Measurements from ENCODE around the gene TBC1D9B.

The TBC1D9B gene

DNA sequence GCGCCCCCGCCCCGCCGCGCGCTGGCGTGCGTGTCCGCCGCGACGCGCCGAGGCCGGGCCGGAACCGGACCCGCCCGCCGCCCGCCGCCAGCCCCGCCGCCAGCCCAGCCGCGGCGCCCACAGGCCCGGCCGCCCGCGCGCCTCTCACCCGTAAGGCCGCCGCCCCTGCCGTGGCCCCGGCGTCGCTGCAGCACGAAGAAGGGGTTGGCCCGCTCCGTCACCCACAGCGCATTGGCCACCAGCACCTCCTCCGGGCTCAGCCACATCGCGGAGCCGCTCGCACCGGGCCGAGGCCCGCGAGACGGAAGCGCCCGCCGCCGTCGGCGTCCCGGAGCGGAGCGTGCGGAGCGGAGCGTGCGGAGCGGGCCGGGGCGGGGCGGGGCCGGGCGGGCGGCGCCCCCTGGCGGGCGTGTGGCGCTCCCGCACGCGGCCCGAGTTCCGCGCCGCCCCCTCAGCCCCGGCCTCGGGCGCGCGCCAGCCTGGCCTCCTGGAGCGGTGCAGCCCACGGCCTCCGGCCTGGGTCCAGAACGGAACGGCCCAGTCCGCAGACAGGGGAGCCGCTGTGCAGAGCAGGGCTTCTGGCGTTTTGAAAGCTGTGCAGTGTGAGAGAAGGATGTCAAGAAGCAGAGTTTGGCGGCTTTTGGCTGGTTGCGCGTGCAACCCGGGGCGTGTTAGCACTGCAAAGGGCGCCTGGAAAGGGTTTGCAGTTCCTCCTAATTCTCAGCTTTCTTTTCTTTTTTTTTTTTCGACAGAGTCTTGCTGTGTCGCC, at the start of gene TBC1D9B:
Gene TBC1D9B (minus strand): TSS at position 342 of the 769 bp plus-strand sequence. CDS start 76 bp downstream, at position 266.
- H3K27ac ChIP-seq (ENCODE audit: low read depth, low read length) = peak within 1 kb of the TSS; percentile 46
- peak within 1 kb of the TSS; percentile 71 to 85 (median 78) for H3K4me3 ChIP-seq (ENCODE audit: low read depth in 1 of 5, low read length in 5 of 5)
- no peaks in the 10 kb centered on the region for H3K27me3 ChIP-seq (ENCODE audit: control insufficient read depth in 5 of 5, insufficient read depth in 4 of 5, low read length in 5 of 5)
- peaks cover 0 to 29% (median 22%) of the 10 kb centered on the region in 5 donors for H3K4me1 ChIP-seq (ENCODE audit: control insufficient read depth in 5 of 5, insufficient read depth in 5 of 5, low read length in 5 of 5)
- H3K36me3 ChIP-seq (ENCODE audit: control insufficient read depth in 5 of 5, insufficient read depth in 5 of 5, low read length in 5 of 5) = peaks cover 0 to 22% (median 16%) of the 10 kb centered on the region in 5 donors
- no peaks in the 10 kb centered on the region for H3K9me3 ChIP-seq (ENCODE audit: control insufficient read depth in 5 of 5, low read length in 5 of 5)
- H3K9ac ChIP-seq (ENCODE audit: low read length in 5 of 5) = peak within 1 kb of the TSS in 4 of 5 donors; percentile 74 to 89 (median 81)

DNA sequence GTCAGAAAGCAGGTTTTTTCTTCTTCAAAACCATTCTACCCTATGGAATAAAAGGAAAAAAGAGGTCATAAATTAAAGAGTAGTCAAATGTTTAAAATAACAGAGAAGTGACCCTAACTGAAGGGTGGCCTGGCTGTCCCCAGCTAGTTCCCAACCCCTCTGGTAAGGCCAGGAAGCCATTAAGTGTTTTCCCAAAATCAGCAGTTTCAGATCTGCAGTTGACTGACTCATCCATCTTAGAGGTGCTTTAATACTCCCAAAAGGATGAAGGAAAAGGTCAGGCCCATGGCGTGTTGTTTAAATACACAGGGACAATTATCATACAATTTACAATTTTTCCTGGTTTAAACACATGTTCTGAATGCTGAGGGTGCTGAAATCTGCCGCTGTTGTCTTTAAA, 47.9 kb upstream of the TBC1D9B start:
- Histone ChIP-seq H3K9ac (ENCODE audit: low read length in 5 of 5) (no peak overlapping the region), H3K36me3 (ENCODE audit: control insufficient read depth in 5 of 5, insufficient read depth in 5 of 5, low read length in 5 of 5) (peaks cover 0 to 33% (median 20%) of the 10 kb centered on the region in 5 donors), H3K27me3 (ENCODE audit: control insufficient read depth in 5 of 5, insufficient read depth in 4 of 5, low read length in 5 of 5) (no peaks in the 10 kb centered on the region), H3K4me3 (ENCODE audit: low read depth in 1 of 5, low read length in 5 of 5) (no peak overlapping the region), H3K4me1 (ENCODE audit: control insufficient read depth in 5 of 5, insufficient read depth in 5 of 5, low read length in 5 of 5) (peaks cover 0 to 15% (median 8%) of the 10 kb centered on the region in 5 donors), H3K27ac (ENCODE audit: low read depth, low read length) (no peak overlapping the region), H3K9me3 (ENCODE audit: control insufficient read depth in 5 of 5, low read length in 5 of 5) (no peaks in the 10 kb centered on the region)

DNA sequence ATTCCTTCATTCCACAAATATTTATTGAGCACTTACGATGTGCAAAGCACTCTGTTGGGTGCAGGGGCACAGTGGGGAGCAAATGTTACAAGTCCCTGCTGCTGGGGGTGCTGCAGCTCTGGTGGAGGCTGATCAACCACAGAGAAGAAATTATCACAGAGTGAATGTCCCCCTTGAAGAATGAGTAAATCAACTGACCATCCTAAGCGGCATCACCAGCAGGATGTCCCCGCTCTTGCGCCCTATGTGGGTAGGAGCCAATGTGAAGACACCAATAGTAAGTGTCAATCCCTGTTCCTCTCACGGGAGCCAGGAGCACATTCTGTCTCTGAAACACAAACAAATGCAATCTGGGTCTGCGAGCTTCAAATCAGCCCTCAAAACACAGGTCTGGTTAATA, 47.4 kb upstream of the TBC1D9B start:
- Histone ChIP-seq H3K27ac (ENCODE audit: low read depth, low read length) (no peak overlapping the region), H3K4me1 (ENCODE audit: control insufficient read depth in 5 of 5, insufficient read depth in 5 of 5, low read length in 5 of 5) (peaks cover 0 to 12% (median 4%) of the 10 kb centered on the region in 5 donors), H3K27me3 (ENCODE audit: control insufficient read depth in 5 of 5, insufficient read depth in 4 of 5, low read length in 5 of 5) (no peaks in the 10 kb centered on the region), H3K9ac (ENCODE audit: low read length in 5 of 5) (no peak overlapping the region), H3K9me3 (ENCODE audit: control insufficient read depth in 5 of 5, low read length in 5 of 5) (no peaks in the 10 kb centered on the region), H3K4me3 (ENCODE audit: low read depth in 1 of 5, low read length in 5 of 5) (no peak overlapping the region), H3K36me3 (ENCODE audit: control insufficient read depth in 5 of 5, insufficient read depth in 5 of 5, low read length in 5 of 5) (peaks cover 0 to 33% (median 20%) of the 10 kb centered on the region in 5 donors)

DNA sequence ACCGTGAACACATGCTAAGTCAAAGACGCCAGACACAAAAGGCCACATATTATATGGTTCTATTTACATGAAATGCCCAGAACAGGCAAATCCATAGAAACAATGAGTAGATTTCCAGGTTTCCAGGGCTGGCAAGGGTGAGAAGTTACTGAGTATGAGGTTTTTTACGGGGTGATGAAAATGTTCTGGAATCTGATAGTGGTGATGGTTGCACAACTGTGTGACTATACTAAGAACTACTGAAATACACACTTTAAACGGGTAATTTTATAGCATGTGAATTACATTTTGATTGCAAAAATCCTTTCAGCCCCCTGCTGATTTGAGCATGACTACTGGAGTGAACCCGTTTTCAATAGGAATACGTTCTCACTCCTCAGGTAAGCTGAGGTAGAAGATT, 46.7 kb upstream of the TBC1D9B start:
- no peak overlapping the region for H3K27ac ChIP-seq (ENCODE audit: low read depth, low read length)
- no peak overlapping the region for H3K4me3 ChIP-seq (ENCODE audit: low read depth in 1 of 5, low read length in 5 of 5)
- H3K9me3 ChIP-seq (ENCODE audit: control insufficient read depth in 5 of 5, low read length in 5 of 5) = no peaks in the 10 kb centered on the region
- no peak overlapping the region for H3K9ac ChIP-seq (ENCODE audit: low read length in 5 of 5)
- peaks cover 0 to 33% (median 20%) of the 10 kb centered on the region in 5 donors for H3K36me3 ChIP-seq (ENCODE audit: control insufficient read depth in 5 of 5, insufficient read depth in 5 of 5, low read length in 5 of 5)
- H3K27me3 ChIP-seq (ENCODE audit: control insufficient read depth in 5 of 5, insufficient read depth in 4 of 5, low read length in 5 of 5) = no peaks in the 10 kb centered on the region
- H3K4me1 ChIP-seq (ENCODE audit: control insufficient read depth in 5 of 5, insufficient read depth in 5 of 5, low read length in 5 of 5) = peaks cover 0 to 8% (median 0%) of the 10 kb centered on the region in 5 donors

DNA sequence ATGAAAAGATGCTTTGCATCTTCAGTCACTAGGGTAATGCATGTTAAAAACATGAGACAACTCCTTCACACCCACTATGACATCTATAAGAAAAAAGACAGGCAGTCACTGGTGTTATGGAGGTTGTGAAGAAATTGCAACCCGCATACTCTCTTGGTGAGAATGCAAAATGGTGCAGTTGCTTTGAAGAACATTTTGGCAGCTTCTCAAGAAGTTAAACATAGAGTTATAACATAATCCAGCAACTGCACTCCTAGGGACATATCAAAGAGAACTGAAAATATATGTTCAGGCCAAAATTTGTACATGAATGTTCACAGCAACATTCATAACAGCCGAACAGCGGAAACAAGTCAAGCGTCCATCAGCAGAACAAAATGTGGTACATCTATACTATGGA, 46.3 kb upstream of the TBC1D9B start:
- H3K36me3 ChIP-seq (ENCODE audit: control insufficient read depth in 5 of 5, insufficient read depth in 5 of 5, low read length in 5 of 5) = peaks cover 0 to 33% (median 20%) of the 10 kb centered on the region in 5 donors

DNA sequence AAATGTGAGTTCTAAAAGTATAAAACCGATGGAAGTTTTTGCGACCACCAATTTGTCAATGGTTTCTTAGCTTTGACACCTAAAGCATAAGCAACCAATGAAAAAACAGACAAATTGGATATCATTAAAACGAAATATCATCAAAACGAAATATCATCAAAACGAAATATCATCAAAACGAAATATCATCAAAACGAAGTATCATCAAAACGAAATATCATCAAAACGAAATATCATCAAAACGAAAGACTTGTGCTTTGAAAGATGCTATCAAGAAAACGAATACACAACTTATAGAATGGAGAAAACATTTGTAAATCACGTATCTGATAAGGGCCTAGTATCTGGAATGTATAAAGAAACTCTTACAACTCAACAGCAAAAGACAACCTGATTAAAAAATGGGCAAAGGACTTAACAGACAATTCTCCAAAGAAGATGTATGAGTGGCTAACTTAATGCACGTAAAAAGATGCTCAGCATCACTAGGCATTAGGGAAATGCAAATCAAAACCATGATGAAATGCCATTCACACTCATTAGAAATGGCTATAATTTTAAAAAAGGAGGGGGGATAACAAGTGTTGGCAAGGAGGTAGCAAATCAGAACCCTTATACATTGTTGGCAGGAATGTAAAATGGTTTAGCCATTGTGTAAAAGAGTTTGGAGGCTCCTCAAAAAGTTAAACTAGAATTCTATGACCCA, 29.4 kb upstream of the TBC1D9B start:
- no peaks in the 10 kb centered on the region for H3K9me3 ChIP-seq (ENCODE audit: control insufficient read depth in 5 of 5, low read length in 5 of 5)
- H3K4me3 ChIP-seq (ENCODE audit: low read depth in 1 of 5, low read length in 5 of 5) = no peak overlapping the region
- no peaks in the 10 kb centered on the region for H3K27me3 ChIP-seq (ENCODE audit: control insufficient read depth in 5 of 5, insufficient read depth in 4 of 5, low read length in 5 of 5)
- H3K27ac ChIP-seq (ENCODE audit: low read depth, low read length) = no peak overlapping the region
- H3K4me1 ChIP-seq (ENCODE audit: control insufficient read depth in 5 of 5, insufficient read depth in 5 of 5, low read length in 5 of 5) = no peaks in the 10 kb centered on the region
- H3K9ac ChIP-seq (ENCODE audit: low read length in 5 of 5) = no peak overlapping the region
- no peaks in the 10 kb centered on the region for H3K36me3 ChIP-seq (ENCODE audit: control insufficient read depth in 5 of 5, insufficient read depth in 5 of 5, low read length in 5 of 5)

More for the DNA sequence above, 46.3 kb upstream of the TBC1D9B start:
- Histone ChIP-seq H3K4me3 (ENCODE audit: low read depth in 1 of 5, low read length in 5 of 5) (no peak overlapping the region), H3K9me3 (ENCODE audit: control insufficient read depth in 5 of 5, low read length in 5 of 5) (no peaks in the 10 kb centered on the region), H3K27ac (ENCODE audit: low read depth, low read length) (no peak overlapping the region), H3K4me1 (ENCODE audit: control insufficient read depth in 5 of 5, insufficient read depth in 5 of 5, low read length in 5 of 5) (peaks cover 0 to 8% (median 0%) of the 10 kb centered on the region in 5 donors), H3K9ac (ENCODE audit: low read length in 5 of 5) (no peak overlapping the region), H3K27me3 (ENCODE audit: control insufficient read depth in 5 of 5, insufficient read depth in 4 of 5, low read length in 5 of 5) (no peaks in the 10 kb centered on the region)

DNA sequence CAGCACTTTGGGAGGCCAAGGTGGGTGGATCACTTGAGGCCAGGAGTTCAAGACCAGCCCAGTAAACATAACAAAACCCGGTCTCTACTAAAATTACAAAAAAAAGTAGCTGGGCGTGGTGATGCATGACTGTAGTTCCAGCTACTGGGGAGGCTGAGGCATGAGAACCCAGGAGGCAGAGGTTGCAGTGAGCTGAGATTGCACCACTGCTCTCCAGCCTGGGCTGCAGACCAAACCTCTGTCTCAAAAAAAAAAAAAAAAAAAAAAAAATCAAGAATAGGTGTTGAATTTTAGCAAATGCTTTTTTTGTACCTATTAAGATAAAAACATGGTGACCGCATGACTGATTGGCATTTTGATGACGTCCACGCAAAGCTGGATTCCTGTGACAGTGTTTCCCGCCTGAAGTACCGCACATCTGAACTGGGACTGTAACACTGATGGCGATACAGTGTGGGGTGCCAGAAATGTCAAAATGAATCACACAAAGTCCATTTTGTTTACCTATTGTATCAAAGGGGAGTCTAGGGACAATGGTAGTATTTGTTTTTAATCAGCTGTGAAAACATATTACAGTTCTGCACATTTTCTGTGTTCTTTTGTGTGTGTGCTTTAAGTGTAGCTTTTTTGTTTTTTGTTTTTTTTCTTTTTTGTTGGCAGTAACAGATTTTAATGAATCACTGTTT, 23.2 kb upstream of the TBC1D9B start:
- H3K36me3 ChIP-seq (ENCODE audit: control insufficient read depth in 5 of 5, insufficient read depth in 5 of 5, low read length in 5 of 5) = no peaks in the 10 kb centered on the region
- no peak overlapping the region for H3K27ac ChIP-seq (ENCODE audit: low read depth, low read length)
- H3K9ac ChIP-seq (ENCODE audit: low read length in 5 of 5) = no peak overlapping the region
- no peak overlapping the region for H3K4me3 ChIP-seq (ENCODE audit: low read depth in 1 of 5, low read length in 5 of 5)
- H3K27me3 ChIP-seq (ENCODE audit: control insufficient read depth in 5 of 5, insufficient read depth in 4 of 5, low read length in 5 of 5) = no peaks in the 10 kb centered on the region
- H3K4me1 ChIP-seq (ENCODE audit: control insufficient read depth in 5 of 5, insufficient read depth in 5 of 5, low read length in 5 of 5) = no peaks in the 10 kb centered on the region
- no peaks in the 10 kb centered on the region for H3K9me3 ChIP-seq (ENCODE audit: control insufficient read depth in 5 of 5, low read length in 5 of 5)

DNA sequence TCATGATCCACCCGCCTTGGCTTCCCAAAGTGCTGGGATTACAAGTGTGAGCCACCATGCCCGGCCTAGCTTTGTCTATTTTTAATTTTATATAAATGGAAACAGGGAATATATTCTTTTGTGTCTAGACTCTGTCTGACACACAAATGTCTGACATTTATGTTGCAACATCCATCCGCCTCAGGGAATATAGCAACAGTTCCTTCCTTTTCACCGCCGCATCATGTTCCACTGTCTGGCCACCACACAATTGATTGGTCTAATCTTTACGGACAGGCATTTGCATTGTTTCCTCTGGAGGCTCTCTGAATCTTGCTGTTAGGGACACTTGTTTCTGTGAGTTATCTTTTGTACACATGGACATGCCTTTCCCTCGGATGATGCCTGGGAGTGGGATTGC, 20.1 kb upstream of the TBC1D9B start:
- no peaks in the 10 kb centered on the region for H3K4me1 ChIP-seq (ENCODE audit: control insufficient read depth in 5 of 5, insufficient read depth in 5 of 5, low read length in 5 of 5)
- H3K36me3 ChIP-seq (ENCODE audit: control insufficient read depth in 5 of 5, insufficient read depth in 5 of 5, low read length in 5 of 5) = no peaks in the 10 kb centered on the region
- H3K9me3 ChIP-seq (ENCODE audit: control insufficient read depth in 5 of 5, low read length in 5 of 5) = no peaks in the 10 kb centered on the region
- H3K9ac ChIP-seq (ENCODE audit: low read length in 5 of 5) = no peak overlapping the region
- H3K27me3 ChIP-seq (ENCODE audit: control insufficient read depth in 5 of 5, insufficient read depth in 4 of 5, low read length in 5 of 5) = no peaks in the 10 kb centered on the region
- no peak overlapping the region for H3K4me3 ChIP-seq (ENCODE audit: low read depth in 1 of 5, low read length in 5 of 5)
- no peak overlapping the region for H3K27ac ChIP-seq (ENCODE audit: low read depth, low read length)

DNA sequence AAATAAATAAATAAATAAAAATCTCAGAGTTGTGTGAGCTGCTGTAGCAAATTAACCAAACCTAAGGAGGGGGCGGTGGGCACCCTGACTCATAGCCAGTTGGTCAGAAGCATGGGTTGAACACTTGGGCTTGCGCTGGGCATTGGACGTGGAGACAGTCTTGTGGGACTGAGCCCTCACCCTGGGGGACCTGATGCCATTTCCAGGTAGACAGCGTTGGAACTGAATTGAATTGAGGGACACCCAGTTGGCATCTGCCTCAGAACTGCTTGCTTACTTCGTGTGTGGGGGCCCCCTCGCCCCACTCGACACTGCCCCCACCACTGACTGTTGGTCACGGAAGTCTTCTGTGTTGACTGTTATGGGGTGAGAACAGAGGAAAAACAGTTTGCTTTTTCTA, 19.0 kb upstream of the TBC1D9B start:
- no peak overlapping the region for H3K4me3 ChIP-seq (ENCODE audit: low read depth in 1 of 5, low read length in 5 of 5)
- H3K27ac ChIP-seq (ENCODE audit: low read depth, low read length) = no peak overlapping the region
- no peaks in the 10 kb centered on the region for H3K9me3 ChIP-seq (ENCODE audit: control insufficient read depth in 5 of 5, low read length in 5 of 5)
- no peaks in the 10 kb centered on the region for H3K27me3 ChIP-seq (ENCODE audit: control insufficient read depth in 5 of 5, insufficient read depth in 4 of 5, low read length in 5 of 5)
- H3K4me1 ChIP-seq (ENCODE audit: control insufficient read depth in 5 of 5, insufficient read depth in 5 of 5, low read length in 5 of 5) = no peaks in the 10 kb centered on the region
- no peak overlapping the region for H3K9ac ChIP-seq (ENCODE audit: low read length in 5 of 5)
- H3K36me3 ChIP-seq (ENCODE audit: control insufficient read depth in 5 of 5, insufficient read depth in 5 of 5, low read length in 5 of 5) = no peaks in the 10 kb centered on the region

DNA sequence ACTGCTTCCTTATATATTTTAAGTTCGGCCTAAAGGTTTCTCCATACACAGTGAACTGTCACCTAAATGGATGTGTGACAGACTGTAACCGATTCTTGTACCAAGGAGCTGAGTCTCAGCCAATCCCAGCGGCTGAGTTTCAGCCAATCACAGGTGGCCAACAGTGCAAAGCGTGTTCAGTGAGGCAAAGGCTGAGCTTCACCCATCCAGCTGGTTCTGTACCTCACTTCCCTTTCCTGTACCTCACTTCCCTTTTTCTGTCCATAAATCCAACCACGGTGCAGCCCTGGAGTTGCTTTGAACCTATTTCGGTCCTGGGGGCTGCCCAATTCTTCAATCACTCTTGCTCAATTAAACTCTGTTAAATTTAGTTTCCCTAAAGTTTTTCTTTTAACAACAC, 15.7 kb upstream of the TBC1D9B start:
- H3K9ac ChIP-seq (ENCODE audit: low read length in 5 of 5) = no peak overlapping the region
- no peaks in the 10 kb centered on the region for H3K9me3 ChIP-seq (ENCODE audit: control insufficient read depth in 5 of 5, low read length in 5 of 5)

More for the DNA sequence above, 15.7 kb upstream of the TBC1D9B start:
- no peak overlapping the region for H3K4me3 ChIP-seq (ENCODE audit: low read depth in 1 of 5, low read length in 5 of 5)
- H3K27ac ChIP-seq (ENCODE audit: low read depth, low read length) = no peak overlapping the region
- no peaks in the 10 kb centered on the region for H3K4me1 ChIP-seq (ENCODE audit: control insufficient read depth in 5 of 5, insufficient read depth in 5 of 5, low read length in 5 of 5)
- H3K27me3 ChIP-seq (ENCODE audit: control insufficient read depth in 5 of 5, insufficient read depth in 4 of 5, low read length in 5 of 5) = no peaks in the 10 kb centered on the region
- H3K36me3 ChIP-seq (ENCODE audit: control insufficient read depth in 5 of 5, insufficient read depth in 5 of 5, low read length in 5 of 5) = no peaks in the 10 kb centered on the region
